HG02970 (cell line): ENCODE data around the gene CUL9.

ENCODE experiments used
- ATAC-seq: cut with Tn5 transposase; IDR thresholded peaks from one replicate; pipeline ENCODE4 v1.9.1; 2021; ENCODE audit warnings: mild to moderate bottlenecking, moderate library complexity, moderate number of reproducible peaks; ENCODE audit not compliant: unreplicated experiment, low FRiP score

The CUL9 gene

DNA sequence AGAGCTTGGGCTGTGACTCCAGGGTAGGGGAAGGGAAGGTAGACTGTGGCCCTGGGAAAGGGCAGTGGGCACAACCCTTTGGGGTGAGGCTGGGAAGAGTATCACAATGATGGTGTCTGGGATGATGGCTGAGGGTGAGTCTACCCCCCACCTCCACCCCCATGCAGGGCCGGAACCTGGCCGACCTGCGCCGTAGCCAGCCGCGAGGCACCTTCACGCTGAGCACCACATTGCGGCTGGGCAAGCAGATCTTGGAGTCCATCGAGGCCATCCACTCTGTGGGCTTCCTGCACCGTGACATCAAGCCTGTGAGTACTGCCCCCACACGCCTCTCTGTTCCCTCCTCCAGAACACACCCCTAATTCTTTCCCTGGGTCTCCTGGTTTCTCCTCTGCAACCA, 71.4 kb downstream of the CUL9 start:
- no peak for ATAC-seq

DNA sequence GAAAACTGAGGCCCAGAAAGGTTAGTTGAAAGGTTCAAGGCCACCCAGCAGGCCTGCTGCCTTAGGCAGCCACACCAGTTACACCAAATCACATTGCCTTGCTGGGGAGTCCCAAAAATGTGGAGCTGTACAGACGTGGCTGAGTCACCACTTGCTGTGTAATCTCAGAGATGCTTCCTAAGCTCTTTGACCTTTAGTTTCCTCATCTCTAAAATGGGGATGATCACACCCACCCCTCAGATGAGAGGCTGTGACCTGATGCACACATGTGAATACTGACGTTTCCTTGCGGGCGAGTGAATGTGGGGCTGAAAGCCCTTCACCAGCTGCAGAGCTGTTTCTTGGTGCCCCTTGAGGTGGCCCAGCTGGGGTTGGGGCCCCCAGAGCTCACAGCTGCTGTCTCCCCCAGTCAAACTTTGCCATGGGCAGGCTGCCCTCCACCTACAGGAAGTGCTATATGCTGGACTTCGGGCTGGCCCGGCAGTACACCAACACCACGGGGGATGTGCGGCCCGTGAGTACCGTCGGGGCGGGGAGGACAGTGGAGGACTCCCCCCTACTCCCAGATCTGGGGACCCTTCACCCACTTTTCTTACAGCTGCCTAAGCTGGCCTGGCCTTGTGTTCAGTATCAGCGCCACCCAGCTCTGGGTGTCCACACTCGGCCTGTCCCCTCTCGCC, 72.3 kb downstream of the CUL9 start:
- no peak for ATAC-seq

DNA sequence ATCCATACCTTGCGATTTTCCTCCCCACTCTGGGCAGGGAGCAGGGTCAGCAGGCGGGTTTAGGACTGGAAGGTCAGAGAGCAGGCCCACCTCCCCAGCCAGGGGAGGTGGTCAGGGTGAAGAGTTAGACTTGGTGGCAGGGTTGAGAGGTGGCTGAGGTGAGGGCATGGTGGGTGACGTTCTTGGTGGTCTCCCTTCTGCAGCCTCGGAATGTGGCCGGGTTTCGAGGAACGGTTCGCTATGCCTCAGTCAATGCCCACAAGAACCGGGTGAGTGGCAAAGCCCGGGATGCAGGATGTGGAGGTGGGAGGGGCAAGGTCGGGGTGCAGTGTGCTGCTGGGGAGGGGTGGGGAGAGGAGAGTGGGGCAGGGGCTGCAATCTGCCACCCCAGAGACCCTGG, 72.8 kb downstream of the CUL9 start:
- no peak for ATAC-seq

DNA sequence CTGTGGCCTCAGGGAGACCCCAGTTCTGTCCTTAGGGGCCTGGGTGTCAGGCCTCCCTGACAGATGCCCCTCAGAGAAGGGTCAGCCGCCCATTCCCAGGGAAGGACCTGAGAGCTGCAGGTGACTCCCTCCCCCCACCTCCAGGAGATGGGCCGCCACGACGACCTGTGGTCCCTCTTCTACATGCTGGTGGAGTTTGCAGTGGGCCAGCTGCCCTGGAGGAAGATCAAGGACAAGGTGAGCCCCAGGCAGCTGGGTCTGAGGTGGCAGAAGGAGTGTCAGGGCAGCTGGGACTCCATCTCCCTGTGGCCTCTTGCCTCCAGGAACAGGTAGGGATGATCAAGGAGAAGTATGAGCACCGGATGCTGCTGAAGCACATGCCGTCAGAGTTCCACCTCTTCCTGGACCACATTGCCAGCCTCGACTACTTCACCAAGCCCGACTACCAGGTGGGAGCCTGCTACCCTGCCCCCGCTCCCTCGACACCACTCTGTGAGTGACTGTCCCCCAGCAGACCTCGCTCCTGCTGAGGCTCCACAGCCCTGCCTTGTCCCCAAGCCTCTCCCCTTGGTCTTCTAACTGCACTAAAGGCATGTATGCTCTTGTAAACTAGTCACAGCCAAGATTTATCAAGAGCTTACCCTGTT, 73.5 kb downstream of the CUL9 start:
- no peak for ATAC-seq

DNA sequence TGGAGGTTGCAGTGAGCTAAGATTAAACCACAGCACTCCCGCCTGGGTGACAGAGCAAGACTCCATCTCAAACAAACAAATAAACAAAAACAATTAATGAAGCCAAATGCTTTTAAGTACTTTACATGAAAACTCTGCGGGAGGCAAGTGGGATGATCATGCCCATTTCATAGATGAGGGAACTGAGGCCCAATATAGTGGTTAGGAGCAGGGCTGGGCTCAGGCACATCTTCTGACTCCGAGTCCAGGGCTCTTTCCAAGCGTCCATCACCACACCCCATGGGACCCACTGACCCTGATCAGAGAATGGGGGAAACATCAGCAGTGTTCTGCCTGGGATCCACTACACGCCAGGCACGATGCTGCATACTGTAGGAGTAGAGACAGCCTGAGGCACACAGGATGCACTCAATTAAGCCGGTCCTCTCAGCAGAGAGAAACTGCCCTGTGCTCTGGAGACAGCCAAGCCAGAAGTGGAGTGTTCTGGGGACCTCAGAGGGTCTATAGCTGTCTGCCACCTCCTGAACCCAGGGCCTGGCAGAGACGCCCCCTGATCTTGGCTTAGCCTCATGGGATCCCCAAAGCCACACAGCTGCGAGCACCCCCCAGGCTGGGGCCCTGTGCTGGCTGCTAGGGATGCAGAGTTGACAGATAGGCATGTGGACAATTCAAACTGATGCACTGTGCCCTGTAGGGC, 74.8 kb downstream of the CUL9 start:
- no peak for ATAC-seq

DNA sequence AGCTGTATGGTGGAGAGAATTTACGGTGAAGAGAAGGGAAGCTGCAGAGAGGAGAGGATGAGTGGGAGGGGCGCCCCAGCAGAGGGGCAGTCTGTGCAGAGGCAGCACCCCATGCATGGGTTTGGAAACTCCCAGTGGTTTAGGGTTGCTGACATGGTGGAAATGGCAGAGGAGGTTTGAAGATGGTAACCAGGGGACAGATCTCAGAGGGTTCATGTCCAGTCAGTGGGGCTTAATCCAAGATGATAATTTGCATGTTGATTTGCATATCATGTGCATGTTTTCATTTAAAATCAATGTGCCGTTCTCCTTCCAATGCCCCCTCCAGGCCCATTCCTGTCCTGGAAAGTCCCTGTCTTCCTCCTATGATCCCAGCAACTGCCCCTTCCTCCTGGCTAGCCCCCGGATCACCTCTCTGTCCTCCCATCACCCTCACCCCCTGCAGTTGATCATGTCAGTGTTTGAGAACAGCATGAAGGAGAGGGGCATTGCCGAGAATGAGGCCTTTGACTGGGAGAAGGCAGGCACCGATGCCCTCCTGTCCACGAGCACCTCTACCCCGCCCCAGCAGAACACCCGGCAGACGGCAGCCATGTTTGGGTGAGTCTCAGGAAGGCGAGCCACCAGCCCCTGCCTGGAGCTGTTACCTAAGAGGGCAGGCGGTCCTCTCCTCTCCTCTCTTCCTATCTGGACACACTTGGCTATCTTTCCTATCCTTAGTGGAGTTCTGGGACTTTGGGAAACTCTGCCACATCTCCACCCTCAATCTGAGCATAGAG, 75.6 kb downstream of the CUL9 start:
- ATAC-seq, result no peak

DNA sequence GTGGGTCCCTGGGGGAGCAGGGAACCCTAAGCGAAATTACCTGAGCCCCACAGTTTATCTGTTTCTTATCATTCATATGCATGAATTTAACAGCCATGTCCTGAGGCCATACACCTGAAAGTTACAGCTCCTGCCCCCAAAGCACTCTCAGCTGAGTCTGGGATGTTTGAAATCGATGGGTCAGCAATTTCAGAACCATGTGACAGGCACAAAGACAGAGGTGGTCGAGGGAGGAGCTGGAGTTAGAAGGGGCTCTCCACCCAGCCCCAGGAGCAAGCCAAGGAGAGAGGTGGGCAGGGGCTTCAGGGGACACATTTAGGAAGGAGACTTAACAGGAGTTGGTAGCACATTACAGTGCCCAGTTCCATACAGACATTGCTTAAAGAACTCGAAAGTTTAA, 76.2 kb downstream of the CUL9 start:
- ATAC-seq, result no peak

DNA sequence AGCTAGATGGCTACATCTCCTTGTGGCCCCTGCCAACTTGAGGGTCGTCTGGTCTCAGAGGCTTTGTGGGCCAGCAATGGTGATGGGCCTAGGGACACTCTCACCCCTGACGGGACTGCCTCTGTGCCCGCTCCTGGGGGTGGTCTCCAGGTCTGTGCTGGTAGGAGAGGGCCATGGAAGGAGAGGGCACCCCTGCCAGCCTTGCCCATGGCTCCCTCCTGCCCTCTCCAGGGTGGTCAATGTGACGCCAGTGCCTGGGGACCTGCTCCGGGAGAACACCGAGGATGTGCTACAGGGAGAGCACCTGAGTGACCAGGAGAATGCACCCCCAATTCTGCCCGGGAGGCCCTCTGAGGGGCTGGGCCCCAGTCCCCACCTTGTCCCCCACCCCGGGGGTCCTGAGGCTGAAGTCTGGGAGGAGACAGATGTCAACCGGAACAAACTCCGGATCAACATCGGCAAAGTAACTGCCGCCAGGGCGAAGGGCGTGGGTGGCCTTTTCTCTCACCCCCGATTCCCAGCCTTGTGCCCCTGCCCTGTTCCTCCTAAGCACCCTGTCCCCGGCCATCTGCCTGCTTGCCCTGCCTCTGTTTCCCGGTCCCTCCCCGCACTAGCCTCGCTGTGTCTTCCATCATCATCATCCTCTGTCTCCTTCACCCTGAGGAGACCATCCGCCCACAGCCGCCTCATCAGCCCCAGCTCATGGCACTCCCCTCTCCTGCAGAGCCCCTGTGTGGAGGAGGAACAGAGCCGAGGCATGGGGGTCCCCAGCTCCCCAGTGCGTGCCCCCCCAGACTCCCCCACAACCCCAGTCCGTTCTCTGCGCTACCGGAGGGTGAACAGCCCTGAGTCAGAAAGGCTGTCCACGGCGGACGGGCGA, 77.1 kb downstream of the CUL9 start:
- no peak for ATAC-seq

DNA sequence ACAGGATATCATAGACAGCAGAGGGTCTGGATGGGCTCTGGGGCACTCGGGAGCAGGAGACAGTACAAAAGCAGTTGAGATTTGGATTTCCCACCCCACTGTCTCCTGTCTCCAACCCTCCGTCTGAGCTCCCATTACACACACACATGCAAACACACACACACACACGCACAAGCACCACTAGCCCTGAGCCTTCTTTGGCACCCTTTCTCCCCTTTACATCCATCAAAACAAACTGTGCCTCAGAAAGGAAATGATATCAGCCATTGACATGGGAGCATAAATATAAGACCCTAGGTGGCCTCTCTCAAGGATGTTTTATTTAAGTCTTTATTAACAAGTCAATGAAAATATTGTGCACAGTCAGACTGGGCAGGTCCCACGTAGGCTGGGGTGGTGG, 78.8 kb downstream of the CUL9 start:
- no peak for ATAC-seq

DNA sequence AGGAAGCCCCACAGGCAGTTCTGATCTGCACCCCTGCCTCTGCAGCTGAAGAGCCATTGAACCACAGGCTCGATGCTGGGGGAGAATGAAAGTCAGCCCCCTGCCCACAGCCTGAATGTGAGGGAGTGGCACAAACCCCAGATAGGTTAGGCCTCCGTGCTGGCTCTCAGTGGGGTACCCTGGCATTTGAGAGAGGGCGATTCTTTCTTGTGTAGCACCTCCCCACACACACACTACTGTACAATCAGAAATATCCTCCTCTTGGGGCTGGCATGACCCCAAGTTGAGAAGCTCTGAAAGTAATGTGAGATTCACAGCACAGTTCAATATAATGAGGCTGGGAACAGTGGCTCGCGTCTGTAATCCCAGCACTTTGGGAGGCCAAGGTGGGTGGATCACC, 79.2 kb downstream of the CUL9 start:
- no peak for ATAC-seq

DNA sequence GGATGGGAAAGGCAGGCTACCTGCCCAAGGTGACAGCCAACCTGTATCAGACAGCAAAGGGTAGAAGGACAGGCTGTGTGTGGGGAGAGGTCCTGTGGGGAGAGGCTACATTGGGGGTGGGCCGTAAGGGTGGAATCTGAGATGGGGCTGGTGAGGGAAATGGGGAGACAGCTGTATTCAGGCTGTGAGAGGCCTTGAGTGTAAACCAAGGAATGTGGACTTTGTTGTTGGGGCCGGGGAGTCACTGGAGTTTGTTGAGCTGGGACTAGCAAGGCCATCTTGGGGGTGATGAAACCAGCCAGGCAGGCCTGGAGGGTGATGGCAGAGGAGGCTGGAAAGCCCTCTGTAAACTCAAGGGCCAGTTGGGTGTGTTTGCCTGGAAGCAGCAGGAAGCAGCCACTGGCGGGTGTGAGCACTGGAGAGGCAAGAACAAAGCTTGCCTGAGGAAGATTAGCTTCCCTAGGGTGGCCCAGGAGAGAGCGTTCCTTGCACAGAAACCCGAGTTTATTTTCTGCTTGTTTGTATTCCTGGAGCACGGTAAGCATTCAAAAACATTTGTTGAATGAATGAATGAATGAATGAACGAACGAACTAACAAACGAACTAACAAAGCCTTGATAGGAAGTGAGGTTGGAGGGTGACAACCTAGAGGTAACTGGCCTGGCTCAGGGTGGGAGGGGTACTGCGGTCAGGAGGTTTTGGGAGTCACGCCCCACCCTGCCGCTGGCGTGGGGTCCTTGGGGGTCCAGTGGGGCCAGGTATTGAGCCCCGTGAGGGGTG, 80.2 kb downstream of the CUL9 start:
- no peak for ATAC-seq

DNA sequence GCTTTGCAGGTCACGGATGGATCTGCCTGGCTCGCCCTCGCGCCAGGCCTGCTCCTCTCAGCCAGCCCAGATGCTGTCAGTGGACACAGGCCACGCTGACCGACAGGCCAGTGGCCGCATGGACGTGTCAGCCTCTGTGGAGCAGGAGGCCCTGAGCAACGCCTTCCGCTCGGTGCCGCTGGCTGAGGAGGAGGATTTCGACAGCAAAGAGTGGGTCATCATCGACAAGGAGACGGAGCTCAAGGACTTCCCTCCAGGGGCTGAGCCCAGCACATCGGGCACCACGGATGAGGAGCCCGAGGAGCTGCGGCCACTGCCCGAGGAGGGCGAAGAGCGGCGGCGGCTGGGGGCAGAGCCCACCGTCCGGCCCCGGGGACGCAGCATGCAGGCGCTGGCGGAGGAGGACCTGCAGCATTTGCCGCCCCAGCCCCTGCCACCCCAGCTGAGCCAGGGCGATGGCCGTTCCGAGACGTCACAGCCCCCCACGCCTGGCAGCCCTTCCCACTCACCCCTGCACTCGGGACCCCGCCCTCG, 80.9 kb downstream of the CUL9 start:
- no peak for ATAC-seq

DNA sequence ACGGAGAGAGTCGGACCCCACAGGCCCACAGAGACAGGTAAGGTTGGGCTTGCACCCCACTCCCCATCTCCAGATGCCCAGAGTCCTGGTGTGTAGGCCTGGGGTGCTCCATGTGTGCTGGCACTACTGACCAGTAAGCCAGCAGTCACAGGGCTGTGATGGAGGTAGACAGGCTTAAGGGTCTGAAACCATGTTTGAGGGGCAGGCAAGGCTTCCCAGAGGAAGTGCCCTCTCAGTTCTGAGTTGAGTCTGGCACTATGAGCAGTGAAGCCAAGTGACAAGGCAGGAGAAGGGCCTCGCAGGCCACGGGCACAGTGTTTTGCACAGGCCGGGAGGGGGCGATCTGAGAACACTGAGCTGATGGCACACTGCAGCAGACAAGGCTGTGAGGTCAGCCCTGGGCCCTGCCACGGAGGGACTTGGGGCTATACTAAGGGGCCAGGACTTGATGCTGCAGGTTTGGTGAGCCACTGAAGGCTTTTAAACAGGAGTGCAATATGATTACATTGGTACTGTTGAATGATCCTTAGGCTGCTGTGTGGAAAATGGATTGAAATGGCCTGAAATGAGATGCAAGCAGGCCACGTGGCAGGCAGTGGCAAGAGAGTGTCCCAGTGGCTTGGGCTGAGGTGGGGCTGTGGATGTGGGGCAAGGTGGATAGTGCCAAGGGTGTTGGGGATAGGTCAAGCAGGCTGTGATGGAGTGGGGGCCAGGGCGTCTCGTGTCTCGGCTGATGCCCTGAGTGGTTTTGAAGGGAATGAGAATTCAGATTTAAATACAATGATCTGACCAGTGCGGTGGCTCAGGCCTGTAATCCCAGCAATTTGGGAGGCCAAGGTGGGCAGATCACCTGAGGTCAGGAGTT, 81.5 kb downstream of the CUL9 start:
- ATAC-seq, result no peak

DNA sequence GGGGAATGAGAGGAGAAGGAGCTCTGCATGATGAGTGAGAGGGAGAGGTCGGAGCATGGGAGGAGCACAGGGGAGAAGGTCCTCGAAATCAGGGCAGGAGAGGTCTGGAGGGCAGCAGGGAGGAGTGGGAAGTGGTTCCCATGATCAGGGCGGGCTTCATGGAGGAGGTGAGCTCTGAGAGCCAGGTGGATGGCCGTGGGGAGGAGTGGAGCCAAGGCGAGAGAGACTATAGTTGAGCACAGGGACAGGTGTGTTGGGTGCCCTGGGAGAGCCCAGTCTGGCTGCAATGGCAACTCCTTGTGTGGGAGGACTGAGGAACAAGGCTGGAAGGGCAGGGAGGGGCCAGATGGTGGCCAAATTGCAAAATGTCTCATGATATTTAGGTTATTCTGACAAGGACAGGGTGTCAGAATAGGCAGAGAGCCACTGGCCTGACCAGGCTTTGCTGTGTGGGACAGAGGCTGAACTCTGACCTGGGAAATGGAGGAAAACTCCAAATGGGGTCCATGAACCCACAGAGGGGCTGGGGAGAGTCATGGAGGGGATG, 82.7 kb downstream of the CUL9 start:
- no peak for ATAC-seq

DNA sequence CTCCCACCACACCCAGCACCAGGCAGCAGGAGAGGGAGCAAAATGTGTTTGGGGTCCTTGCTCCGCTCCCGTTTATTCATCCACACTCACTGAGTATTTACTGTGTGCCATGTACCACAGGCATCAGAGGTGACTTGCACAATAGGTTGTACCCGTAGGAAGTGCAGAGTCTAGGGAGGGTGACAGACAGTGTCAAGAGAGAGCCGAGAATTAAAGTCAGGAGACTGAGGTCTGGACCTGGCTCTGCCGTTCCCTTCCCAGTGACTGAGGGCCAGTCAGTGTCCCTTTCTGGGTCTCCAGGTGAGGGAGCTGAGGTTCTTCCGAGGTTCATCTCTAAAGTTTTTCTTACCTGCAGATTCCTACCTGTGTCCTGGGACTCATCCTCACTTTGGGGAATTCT, 83.6 kb downstream of the CUL9 start:
- no peak for ATAC-seq

DNA sequence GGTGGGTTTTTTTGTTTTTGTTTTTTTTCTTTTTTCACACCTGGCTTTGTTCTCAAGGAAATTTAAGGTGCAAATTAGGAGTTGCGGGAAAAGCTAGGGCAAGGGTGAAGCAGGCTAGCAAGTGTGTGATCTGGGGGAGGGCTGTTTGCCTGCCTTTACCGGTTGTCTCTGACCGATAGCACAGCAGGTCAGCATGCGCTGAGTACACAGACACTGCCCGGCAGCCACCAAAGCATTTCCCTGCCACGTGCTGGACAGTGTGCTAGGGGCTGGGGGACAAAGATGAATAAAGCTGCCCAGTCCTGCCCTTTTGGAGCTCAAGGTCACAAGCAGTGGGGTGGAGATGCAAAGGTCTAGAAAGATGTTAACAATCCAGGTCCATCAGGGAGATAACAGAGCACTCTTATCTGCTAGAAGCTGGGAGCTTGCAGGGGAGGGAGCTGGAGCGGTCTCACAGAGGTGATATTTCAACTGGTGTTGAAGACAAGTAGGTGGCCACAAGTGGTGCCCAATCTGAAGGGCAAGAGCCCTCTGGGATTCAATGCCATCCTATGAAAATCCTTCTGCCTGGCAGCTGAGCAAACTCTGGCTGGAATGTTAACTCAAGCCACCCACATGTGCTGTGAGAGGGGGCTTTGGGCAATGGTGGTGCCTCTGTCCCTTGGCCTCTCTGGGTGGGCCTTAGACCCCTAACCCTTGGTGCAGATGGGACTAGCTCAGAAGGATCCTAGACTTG, 85.8 kb downstream of the CUL9 start:
- no peak for ATAC-seq

DNA sequence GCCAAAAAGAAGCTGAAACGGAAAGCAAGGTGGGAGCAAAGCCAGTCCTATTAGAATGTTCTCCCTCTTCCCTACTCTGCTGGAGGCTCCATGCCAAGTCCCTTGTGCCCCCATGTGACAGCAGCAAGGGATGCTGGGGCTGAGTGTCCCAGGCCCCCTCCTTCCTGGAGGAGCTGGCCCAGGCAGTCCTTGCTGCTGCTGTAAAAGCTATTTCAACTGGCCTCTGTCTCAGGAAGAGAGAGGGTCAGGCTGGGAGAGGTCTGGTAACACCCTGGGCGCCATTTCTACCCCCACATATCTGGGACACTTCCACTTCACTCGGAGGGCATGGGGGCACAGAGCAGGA, 86.3 kb downstream of the CUL9 start:
- no peak for ATAC-seq
